HG02763 (cell line): ENCODE data around the gene CORO2A.
A peak's percentile ranks its signal among the peaks of the same experiment; 100 is the strongest.

ENCODE experiments used
- ATAC-seq: cut with Tn5 transposase; IDR thresholded peaks from one replicate; pipeline ENCODE4 v1.9.1; 2021; ENCODE audit warnings: mild to moderate bottlenecking, moderate library complexity; ENCODE audit not compliant: unreplicated experiment

CORO2A gene, protein sequence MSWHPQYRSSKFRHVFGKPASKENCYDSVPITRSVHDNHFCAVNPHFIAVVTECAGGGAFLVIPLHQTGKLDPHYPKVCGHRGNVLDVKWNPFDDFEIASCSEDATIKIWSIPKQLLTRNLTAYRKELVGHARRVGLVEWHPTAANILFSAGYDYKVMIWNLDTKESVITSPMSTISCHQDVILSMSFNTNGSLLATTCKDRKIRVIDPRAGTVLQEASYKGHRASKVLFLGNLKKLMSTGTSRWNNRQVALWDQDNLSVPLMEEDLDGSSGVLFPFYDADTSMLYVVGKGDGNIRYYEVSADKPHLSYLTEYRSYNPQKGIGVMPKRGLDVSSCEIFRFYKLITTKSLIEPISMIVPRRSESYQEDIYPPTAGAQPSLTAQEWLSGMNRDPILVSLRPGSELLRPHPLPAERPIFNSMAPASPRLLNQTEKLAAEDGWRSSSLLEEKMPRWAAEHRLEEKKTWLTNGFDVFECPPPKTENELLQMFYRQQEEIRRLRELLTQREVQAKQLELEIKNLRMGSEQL

DNA sequence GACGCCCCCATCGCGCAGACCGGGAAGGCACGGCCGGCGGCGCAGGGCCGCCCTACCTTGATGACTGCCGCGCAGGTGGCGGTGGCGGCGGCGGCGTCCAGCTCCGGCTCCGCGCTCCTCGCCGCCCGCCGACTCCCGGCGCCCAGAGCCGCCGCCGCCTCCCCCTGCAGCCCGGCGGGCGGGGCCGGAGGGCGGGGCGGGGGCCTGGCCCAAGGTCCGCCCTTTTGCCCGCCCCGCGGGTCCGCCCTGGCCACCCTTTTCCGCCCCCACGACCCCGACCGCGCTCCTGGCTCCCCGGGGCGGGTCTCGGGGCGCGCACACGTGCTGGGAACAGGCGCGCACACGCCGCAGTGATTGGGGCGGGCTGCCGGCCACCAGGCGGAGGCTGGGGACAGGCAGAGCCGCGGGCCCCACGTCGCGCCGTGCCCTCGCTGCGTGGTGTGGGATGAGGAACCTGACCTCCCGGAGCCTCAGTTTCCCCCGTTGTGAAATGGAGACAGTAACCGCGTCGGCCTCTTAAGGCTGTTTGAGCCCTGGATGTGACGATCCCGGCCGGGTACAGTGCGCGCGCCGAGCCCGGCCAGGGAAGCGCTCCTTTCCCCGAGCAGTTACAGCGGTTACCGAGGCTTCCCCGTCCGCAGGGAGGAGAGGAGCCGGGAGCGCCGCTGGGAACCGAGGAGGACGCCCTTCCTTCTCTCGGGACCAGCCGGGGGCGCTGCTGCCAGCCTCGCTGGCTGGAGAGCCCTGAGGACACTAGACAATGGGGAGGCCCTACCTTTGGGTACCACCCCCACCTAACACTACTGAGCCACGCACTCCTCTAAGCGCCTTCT is at the start of gene CORO2A:
CORO2A (minus strand) TSS at position 135 of the 833 bp plus-strand sequence. CDS start 34,977 bp downstream, outside the sequence.
- ATAC-seq: peak; percentile 63

- no peak for ATAC-seq
These were observed 49.2 kb upstream of the CORO2A start for GRCh38 chr9:98241357-98242300.

- no peak for ATAC-seq
These were observed 48.0 kb upstream of the CORO2A start for GRCh38 chr9:98240475-98240874.

DNA sequence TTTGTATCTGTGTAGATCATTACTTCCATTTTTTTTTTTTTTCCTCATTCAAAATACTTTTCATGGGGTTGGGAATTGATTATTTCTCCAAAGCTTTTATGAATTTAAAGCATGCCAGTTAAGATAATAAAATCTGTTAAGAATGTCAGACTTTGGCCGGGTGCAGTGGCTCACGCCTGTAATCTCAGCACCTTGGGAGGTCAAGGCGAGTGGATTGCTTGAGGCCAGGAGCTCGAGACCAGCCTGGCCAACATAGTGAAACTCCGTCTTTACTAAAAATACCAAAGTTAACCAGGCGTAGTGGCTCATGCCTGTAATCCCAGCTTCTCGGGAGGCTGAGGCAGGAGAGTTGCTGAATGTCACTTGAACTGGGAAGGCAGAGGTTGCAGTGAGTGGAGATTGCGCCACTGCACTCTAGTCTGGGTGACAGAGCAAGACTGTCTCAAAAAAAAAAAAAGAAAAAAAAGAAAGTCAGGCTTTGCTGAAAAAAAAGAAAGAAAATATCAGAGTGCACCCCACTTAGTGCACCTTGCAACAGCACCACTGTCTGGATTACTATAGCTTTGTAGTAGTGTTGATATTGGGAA is 44.6 kb upstream of the CORO2A start:
- no peak for ATAC-seq

GRCh38 chr9:98235126-98235525 is 42.7 kb upstream of the CORO2A start:
- no peak for ATAC-seq

- no peak for ATAC-seq
These were observed 41.9 kb upstream of the CORO2A start for GRCh38 chr9:98234245-98234825.

GRCh38 chr9:98232926-98233325 is 40.5 kb upstream of the CORO2A start:
- no peak for ATAC-seq

- ATAC-seq: no peak
These were observed 39.5 kb upstream of the CORO2A start for GRCh38 chr9:98231770-98232478.

- no peak for ATAC-seq
These were observed 38.4 kb upstream of the CORO2A start for GRCh38 chr9:98230789-98231188.

GRCh38 chr9:98230304-98230703 is 37.9 kb upstream of the CORO2A start:
- no peak for ATAC-seq

DNA sequence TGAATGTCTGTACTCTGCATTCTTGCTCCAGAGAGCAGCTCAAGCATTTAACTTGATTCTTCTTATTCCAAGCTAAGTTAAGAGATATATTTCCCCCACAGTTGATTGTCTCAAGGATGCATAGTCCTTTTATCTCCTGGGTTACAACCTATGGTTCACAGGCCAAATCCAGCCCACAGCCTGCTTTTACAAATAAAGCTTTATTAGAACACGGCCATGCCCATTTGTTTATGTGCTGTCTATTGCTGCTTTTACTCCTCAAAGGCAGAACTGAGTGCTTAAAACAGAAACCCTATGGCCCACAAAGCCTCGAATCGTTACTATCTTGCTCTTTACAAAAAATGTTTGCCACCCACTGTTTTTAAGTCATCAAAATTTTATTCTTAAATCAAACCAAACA is 37.2 kb upstream of the CORO2A start:
- ATAC-seq: no peak

GRCh38 chr9:98229090-98229395 is 36.6 kb upstream of the CORO2A start:
- no peak for ATAC-seq

- ATAC-seq: no peak
These were observed 36.1 kb upstream of the CORO2A start for GRCh38 chr9:98228392-98229089.

DNA sequence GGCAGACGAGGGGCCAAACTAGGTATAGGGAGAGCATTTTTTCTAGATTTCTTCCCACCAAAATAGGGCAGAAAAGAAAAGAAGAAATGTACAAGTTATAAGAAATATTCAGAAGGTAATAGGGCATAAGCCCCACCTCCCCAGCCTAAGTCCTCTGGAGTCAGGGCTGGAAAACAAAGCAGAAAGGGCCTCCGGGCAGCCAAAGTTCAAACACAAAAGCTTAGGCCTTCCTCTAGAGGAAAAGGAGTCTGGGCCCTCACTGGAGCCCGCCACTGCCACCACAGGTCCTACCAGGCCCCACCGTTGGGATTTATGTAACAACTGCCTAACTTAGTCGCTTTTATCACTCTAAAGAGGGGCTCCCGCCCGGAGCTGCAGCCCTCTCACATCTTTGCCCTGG is 35.4 kb upstream of the CORO2A start:
- ATAC-seq: no peak

DNA sequence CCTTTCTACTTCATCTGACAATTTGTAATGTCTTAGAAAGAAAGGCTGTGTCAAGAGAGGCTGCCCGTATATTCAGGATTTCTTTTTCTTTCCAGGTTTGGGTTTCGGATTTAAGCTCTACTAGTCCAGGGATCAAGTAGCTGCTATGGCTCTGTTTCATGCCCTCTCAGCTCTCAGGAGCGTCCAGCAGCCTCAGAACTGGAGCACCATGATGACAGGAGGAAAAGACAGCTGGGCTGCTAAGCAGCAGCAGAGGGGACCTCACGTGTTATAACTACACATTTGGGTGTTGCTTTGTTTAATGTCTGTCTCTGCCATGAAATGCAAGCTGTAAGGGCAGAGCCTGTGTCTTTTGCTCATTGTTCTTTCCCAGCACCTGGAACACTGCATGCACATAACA is 34.5 kb upstream of the CORO2A start:
- no peak for ATAC-seq

GRCh38 chr9:98226516-98226915 is 34.1 kb upstream of the CORO2A start:
- ATAC-seq: no peak

DNA sequence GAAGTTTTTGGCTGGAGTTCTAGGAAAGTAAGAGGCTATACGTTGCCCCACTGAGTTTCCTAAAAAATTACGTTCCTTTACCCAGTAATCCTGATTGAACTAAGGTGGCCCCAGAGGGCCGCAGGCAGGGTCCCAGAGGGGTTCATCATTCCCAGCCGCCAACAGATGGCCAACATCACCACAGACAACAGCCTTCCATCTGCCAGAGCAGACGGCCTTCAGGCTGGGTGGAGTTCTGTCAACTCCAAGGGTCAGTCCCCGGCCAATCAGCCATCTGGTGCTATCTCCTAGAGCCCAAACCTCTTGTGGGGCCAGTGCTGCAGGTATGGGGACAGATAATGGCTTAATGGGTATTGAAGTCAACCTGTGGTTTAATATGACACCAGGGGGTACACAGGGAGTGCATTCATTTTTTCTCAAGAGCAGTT is 32.6 kb upstream of the CORO2A start:
- no peak for ATAC-seq

DNA sequence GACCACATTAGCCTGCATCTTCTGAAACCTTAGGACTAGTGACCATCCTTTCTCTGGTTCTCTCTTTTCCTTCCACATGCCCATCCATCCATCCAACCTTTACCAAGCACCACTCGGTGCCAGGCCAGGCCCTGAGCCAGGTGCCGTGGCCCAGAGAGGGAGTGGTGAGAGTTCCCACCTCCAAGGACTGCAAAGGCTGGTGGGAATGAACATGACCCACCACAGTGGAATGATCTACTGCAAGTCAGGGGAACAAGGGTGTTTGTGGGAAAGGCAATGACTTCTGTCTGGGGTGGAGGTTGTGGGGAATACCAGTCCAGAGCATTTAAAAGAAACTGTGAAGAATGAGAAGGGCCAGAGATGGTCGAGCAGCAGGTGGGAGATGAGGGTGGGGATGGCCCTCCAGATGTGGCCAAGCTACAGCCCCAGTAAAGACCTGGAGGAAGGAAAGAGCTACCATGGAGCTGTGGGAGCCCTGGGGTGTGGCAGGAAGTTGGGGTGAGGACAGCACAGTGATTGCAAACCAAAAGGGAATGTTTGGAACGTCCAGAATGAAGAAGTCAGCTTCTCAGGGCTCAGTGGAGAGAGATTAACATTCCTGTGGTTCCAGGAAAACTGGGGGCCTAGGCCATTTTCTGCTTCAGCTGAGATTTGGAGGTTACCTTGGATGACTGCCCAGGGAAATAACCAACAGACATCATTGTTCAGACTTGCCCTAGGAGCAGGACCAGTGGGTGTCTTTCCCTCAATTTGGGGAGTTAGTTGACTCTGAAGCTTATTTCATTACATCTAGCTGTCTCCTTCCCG is 30.7 kb upstream of the CORO2A start:
- ATAC-seq: no peak
